Natural killer cell treated with Interleukin-12 subunit alpha and Interleukin-12 subunit beta and Interleukin-15 and Interleukin-18, amount 100 ng/mL, for 72 hours (primary cell): Measurements from ENCODE around the gene IGSF3. TPM values are rescaled to one million over a fixed set of nuclear protein-coding genes. Genes with fewer than 3 reads are reported as not detected.

Experiments
- ATAC-seq, 2 donors: fragments of 150-1000 bp; cut with Tn5 transposase in 1 of 2; sonication (Bioruptor Pico), chemical (Tn5 transposase) in 1 of 2; 2 replicates each; pipeline ENCODE4 v1.10.0; 2021
- DNase-seq: peaks from one replicate; pipeline ENCODE4 v3.0.0; 2022; ENCODE audit warnings: low spot score
- H3K27ac Mint-ChIP-seq, 2 donors: 1 replicate in 1 of 2; 2 replicates in 1 of 2; pipeline ENCODE4 v1.8.0; 2022; ENCODE audit warnings: mixed read lengths in 2 of 2, mild to moderate bottlenecking in 1 of 2, moderate library complexity in 1 of 2
- H3K27me3 Mint-ChIP-seq, 2 donors: 1 replicate in 1 of 2; 2 replicates in 1 of 2; pipeline ENCODE4 v1.8.0; 2022; ENCODE audit warnings: mixed read lengths in 2 of 2
- H3K36me3 Mint-ChIP-seq: one replicate; pipeline ENCODE4 v1.8.0; 2022; ENCODE audit warnings: mixed read lengths
- H3K4me1 Mint-ChIP-seq, 2 donors: 1 replicate in 1 of 2; 2 replicates in 1 of 2; pipeline ENCODE4 v1.8.0; 2022; ENCODE audit warnings: low read depth in 2 of 2, mixed read lengths in 2 of 2, mild to moderate bottlenecking in 1 of 2
- H3K4me3 Mint-ChIP-seq: one replicate; pipeline ENCODE4 v1.8.0; 2022; ENCODE audit warnings: mixed read lengths
- H3K9me3 Mint-ChIP-seq: 2 replicates; pipeline ENCODE4 v1.8.0; 2022; ENCODE audit warnings: mixed read lengths
- total RNA-seq, 2 donors: library from RNA; stranded (reverse); gene quantifications; one replicate each; pipeline ENCODE4 v1.2.3, GENCODE V29; 2022

Gene IGSF3
- total RNA-seq, 2 donors from 2014 or later = 0.24 to 0.36 TPM

DNA sequence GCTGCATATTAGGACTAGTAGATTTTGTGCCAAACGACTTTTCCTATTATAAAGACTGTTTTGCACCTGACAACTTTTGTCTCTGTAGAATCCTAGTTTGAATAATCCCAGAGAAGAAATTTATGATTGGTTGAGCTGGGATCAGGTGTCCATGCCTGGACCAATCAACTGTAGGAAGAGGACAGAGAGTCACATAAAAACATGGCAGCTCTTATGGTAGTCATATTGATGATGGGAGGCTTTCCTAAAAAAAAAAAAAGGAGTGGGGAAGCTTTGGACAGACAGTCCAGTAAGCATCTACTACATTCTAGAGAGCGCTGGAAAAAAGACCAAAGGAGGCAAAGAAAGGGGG is 30.7 kb upstream of the IGSF3 start:
- H3K36me3 Mint-ChIP-seq = no peaks in the 10 kb centered on the region
- H3K9me3 Mint-ChIP-seq = no peaks in the 10 kb centered on the region
- H3K4me1 Mint-ChIP-seq = no peaks in the 10 kb centered on the region
- peaks cover 0 to 7% of the 10 kb centered on the region in 2 donors for H3K27me3 Mint-ChIP-seq
- DNase-seq (no peak), ATAC-seq (no peak)
- H3K4me3 Mint-ChIP-seq = no peak overlapping the region
- no peak overlapping the region for H3K27ac Mint-ChIP-seq

- no peak overlapping the region for H3K27ac Mint-ChIP-seq
- DNase-seq (no peak), ATAC-seq (no peak)
- no peak overlapping the region for H3K4me3 Mint-ChIP-seq
- no peaks in the 10 kb centered on the region for H3K36me3 Mint-ChIP-seq
- H3K9me3 Mint-ChIP-seq = no peaks in the 10 kb centered on the region
- no peaks in the 10 kb centered on the region for H3K4me1 Mint-ChIP-seq
- H3K27me3 Mint-ChIP-seq = peaks cover 0 to 7% of the 10 kb centered on the region in 2 donors
Measured at GRCh38 chr1:116697548-116698243, 30.2 kb upstream of the IGSF3 start.

DNA sequence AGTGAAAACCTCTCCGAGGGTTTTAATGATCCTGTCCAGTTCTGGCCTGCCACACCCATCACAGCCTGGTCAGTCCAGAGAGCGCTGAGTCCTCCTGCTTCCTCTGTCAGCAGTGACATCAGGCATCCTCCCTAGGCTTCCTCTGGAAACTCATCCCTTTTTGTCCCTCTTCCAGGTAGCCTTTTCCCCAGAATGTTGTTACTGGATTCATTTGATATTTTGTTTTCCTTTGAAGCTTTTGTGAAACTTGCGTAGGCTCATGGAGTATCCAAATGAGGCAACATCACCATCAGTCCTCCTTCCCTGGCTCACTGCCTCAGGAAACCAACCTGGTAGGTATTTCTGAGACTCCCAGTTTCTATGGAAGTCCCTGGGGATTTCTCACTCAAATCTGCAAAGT is 27.0 kb upstream of the IGSF3 start:
- ATAC-seq (no peak), DNase-seq (no peak)
- Mint-ChIP-seq H3K27ac (no peak overlapping the region), H3K36me3 (no peaks in the 10 kb centered on the region), H3K4me1 (no peaks in the 10 kb centered on the region), H3K27me3 (peaks cover 10 to 14% of the 10 kb centered on the region in 2 donors), H3K9me3 (no peaks in the 10 kb centered on the region), H3K4me3 (no peak overlapping the region)

DNA sequence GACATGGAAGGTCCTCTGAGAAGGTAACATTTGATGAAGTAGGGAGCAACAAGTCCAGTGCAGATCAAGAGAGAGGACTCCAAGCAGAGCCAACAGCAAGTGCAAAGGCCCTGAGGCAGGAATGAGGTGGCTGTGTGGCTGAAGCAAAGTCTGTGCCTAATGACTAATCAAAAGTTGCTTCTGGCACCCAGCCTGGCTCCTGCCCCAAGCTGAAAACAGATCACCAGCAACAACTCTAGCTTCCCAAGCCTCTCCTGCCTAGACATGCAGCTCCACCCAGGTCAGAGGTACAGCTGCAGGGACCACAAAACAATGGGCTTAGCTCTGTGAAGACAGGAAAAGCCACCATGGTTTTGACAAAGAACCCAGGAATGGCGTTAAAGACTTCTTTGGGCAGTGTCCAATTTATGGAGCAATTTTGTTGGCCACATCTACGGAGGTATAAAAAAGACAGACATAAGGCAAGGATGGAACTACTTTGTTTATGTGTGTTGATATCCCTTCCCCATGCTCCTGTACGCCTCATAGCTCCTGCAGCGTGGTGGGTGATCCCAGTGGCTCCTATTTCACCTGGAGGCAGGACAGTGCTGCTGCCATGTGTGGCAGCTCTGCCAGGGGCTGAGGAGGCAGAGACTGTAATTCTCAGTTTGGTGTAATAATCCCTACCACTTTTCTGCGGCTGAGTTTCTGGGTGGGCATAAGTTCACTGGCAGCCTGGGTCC is 26.4 kb upstream of the IGSF3 start:
- peaks cover 10 to 14% of the 10 kb centered on the region in 2 donors for H3K27me3 Mint-ChIP-seq
- no peak overlapping the region for H3K4me3 Mint-ChIP-seq
- no peak overlapping the region for H3K27ac Mint-ChIP-seq
- ATAC-seq (no peak), DNase-seq (no peak)
- no peaks in the 10 kb centered on the region for H3K4me1 Mint-ChIP-seq
- H3K36me3 Mint-ChIP-seq = no peaks in the 10 kb centered on the region
- no peaks in the 10 kb centered on the region for H3K9me3 Mint-ChIP-seq

DNA sequence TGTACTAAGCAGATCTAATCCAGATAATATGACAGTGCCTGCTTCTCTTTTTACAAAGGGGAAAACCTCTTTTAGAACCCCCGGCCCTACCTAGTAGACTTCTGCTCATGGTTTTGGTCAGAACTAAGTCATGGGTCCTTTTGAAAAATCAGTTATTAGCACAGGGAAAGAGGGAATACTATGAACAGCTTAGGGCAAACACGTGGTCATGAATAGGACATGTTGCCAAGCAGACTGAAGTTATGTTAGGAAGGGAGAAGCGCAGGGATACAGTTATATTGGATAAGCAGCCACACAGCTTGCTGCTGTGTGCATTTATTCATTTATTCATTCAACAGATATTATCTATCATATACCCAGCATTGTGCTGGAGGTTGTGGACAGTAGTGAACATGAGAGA is 25.3 kb upstream of the IGSF3 start:
- Mint-ChIP-seq H3K36me3 (no peaks in the 10 kb centered on the region), H3K27me3 (peaks cover 10 to 14% of the 10 kb centered on the region in 2 donors), H3K27ac (no peak overlapping the region), H3K4me1 (no peaks in the 10 kb centered on the region), H3K9me3 (no peaks in the 10 kb centered on the region), H3K4me3 (no peak overlapping the region)
- ATAC-seq = no peak
- DNase-seq = no peak

DNA sequence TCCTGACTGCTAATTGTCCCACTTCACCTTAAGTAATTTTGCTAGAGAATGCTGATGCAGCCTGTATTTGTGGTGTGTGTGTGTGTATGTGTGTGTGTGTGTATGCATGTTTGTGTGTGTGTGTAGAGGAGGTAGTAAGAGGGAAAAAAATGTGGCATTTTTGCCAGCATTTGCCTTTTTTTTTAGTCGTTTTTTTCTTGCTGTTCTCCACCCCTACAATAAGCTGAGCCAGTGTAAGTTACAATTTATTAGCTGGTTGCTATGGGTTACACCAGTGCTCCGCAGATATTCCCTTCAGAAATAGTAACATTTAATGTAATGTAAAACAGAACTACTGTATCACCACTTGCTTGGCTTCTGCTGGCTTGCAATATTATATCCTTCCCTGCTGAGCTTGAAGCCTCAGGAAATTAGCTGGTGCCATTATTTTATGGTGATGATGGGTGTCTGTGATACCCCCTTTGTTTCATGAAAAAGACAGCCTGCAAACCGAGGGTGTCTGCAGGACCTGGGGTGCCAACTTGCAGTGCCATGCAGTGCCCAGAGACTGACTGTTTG is 23.4 kb upstream of the IGSF3 start:
- H3K9me3 Mint-ChIP-seq = no peaks in the 10 kb centered on the region
- ATAC-seq (no peak), DNase-seq (no peak)
- no peaks in the 10 kb centered on the region for H3K36me3 Mint-ChIP-seq
- H3K4me3 Mint-ChIP-seq = no peak overlapping the region
- H3K27me3 Mint-ChIP-seq = peaks cover 13 to 14% of the 10 kb centered on the region in 2 donors
- no peak overlapping the region for H3K27ac Mint-ChIP-seq
- no peaks in the 10 kb centered on the region for H3K4me1 Mint-ChIP-seq

DNA sequence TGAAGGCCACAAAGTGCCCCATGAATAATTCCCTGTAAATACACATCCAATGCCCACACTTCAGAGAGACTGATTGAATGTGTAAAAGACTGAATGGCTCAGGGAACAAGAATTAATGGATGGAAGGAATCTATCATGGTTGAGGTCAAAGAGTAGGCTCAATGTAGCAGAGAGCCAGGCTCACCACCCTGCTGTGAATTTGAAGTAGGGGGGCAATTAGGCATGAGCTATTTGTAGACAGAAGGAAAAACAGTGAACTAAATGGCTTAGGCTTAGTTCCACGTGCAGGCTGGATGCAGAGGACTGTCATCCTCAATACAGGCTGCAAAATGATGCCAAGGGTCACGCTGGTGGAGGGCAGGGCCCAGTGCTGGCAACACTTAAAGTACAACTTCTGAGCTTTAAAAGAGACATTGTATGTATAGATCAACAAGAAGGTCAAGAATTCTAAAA is 22.9 kb upstream of the IGSF3 start:
- H3K27ac Mint-ChIP-seq = no peak overlapping the region
- H3K4me1 Mint-ChIP-seq = no peaks in the 10 kb centered on the region
- DNase-seq (no peak), ATAC-seq (no peak)
- no peaks in the 10 kb centered on the region for H3K9me3 Mint-ChIP-seq
- no peak overlapping the region for H3K4me3 Mint-ChIP-seq
- peaks cover 13 to 14% of the 10 kb centered on the region in 2 donors for H3K27me3 Mint-ChIP-seq
- no peaks in the 10 kb centered on the region for H3K36me3 Mint-ChIP-seq

DNA sequence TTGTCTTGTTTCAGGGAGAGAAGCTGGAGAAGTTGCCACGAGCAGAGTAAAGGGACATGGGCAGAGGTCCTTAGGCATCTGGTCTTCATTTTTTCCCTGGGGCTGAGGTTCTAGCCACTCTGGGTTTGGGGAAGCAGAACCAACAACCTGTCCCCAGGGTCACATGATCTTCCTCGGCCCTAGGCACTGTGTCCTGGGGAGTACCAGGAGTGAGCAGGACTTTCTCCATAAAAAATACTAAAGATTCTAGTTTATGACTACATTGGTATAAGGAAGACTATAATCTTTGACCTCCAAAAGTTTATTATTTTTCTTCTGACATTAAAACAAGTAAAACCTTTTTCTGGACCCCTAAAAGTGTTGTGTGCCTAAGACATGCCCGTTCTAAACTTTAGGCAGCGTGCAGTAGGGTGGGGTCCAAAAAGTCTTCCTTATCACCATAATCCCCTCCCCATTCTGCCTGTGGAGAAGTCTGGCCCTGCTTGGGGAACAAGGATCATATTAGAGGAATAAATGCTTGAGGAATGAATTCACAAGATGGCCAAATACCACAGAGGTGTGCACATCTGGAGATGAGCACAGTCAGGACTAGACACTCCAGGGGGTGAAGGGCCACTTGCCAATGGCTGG is 19.3 kb upstream of the IGSF3 start:
- no peaks in the 10 kb centered on the region for H3K4me1 Mint-ChIP-seq
- H3K4me3 Mint-ChIP-seq = no peak overlapping the region
- no peak overlapping the region for H3K27ac Mint-ChIP-seq
- peaks cover 3 to 6% of the 10 kb centered on the region in 2 donors for H3K27me3 Mint-ChIP-seq
- ATAC-seq (no peak), DNase-seq (no peak)
- no peaks in the 10 kb centered on the region for H3K9me3 Mint-ChIP-seq
- H3K36me3 Mint-ChIP-seq = no peaks in the 10 kb centered on the region

- no peaks in the 10 kb centered on the region for H3K36me3 Mint-ChIP-seq
- no peak overlapping the region for H3K4me3 Mint-ChIP-seq
- peaks cover 0 to 3% of the 10 kb centered on the region in 2 donors for H3K27me3 Mint-ChIP-seq
- H3K27ac Mint-ChIP-seq = no peak overlapping the region
- no peak for ATAC-seq
- H3K9me3 Mint-ChIP-seq = no peaks in the 10 kb centered on the region
- DNase-seq = no peak
- no peaks in the 10 kb centered on the region for H3K4me1 Mint-ChIP-seq
Measured at GRCh38 chr1:116686175-116686574, 18.6 kb upstream of the IGSF3 start.

GRCh38 chr1:116684575-116684974 is 17.0 kb upstream of the IGSF3 start:
- Mint-ChIP-seq H3K4me1 (no peaks in the 10 kb centered on the region), H3K27me3 (peaks cover 0 to 3% of the 10 kb centered on the region in 2 donors), H3K9me3 (no peaks in the 10 kb centered on the region), H3K27ac (no peak overlapping the region), H3K36me3 (no peaks in the 10 kb centered on the region), H3K4me3 (no peak overlapping the region)
- no peak for ATAC-seq
- no peak for DNase-seq

- ATAC-seq (no peak), DNase-seq (no peak)
- Mint-ChIP-seq H3K4me3 (no peak overlapping the region), H3K27ac (no peak overlapping the region), H3K27me3 (peaks cover 8 to 10% of the 10 kb centered on the region in 2 donors), H3K4me1 (no peaks in the 10 kb centered on the region), H3K9me3 (no peaks in the 10 kb centered on the region), H3K36me3 (no peaks in the 10 kb centered on the region)
Measured at GRCh38 chr1:116682641-116683221, 15.2 kb upstream of the IGSF3 start.

DNA sequence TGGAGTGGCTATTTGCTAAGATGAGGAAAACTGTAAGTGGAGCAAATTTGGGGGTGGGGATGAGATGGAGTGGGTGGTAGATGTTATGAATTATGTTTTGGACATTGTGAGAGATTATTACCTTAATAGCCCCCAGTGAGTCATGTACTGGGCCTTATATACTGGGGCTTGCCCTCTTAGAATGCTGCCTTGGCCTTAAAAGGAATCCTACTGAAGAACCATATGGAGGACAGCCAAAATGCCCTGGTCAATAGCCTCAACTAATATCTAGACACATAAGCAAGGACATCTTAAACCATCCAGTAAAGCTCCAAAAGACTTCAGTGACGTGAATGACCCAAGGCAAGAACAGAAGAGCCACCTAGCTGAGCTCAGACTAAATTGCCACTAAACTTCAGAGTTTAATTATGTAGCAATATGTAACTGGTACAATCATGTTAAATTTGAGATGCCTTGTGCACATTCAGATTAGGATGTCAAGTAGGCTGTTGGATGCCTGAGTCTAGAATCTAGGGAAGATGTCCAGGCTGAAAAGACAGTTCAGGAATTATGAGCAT is 13.9 kb upstream of the IGSF3 start:
- Mint-ChIP-seq H3K27ac (no peak overlapping the region), H3K27me3 (peaks cover 13 to 20% of the 10 kb centered on the region in 2 donors)

DNA sequence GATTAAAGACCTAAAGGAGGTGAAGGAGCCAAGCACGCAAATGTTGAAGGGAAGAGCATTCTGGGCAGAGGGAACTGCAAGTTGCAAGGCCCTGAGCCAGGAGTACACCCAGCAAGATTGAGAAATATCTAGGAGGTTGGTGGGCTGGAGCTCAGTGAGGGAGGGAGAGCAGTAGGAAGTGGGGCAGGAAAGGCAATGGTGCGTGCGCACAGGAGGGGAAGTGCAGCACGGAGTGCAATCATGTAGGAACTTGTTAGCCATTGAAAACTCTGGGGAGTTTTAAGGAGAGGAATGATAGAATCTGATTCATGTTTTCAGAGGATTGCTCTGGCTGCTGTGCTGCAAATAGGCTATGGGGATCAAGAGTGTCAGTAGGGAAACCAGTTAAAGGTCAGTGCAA is 13.2 kb upstream of the IGSF3 start:
- no peak for ATAC-seq
- peaks cover 17 to 26% of the 10 kb centered on the region in 2 donors for H3K27me3 Mint-ChIP-seq
- no peaks in the 10 kb centered on the region for H3K4me1 Mint-ChIP-seq
- H3K36me3 Mint-ChIP-seq = no peaks in the 10 kb centered on the region
- H3K4me3 Mint-ChIP-seq = no peak overlapping the region
- H3K27ac Mint-ChIP-seq = no peak overlapping the region
- no peak for DNase-seq
- no peaks in the 10 kb centered on the region for H3K9me3 Mint-ChIP-seq

More for the DNA sequence above, 13.9 kb upstream of the IGSF3 start:
- DNase-seq = no peak
- no peak for ATAC-seq
- no peak overlapping the region for H3K4me3 Mint-ChIP-seq
- no peaks in the 10 kb centered on the region for H3K9me3 Mint-ChIP-seq
- H3K36me3 Mint-ChIP-seq = no peaks in the 10 kb centered on the region
- H3K4me1 Mint-ChIP-seq = no peaks in the 10 kb centered on the region
